NB4 (cell line): ENCODE data around the gene RAB42.
"Not testable (repeated sequence)": the region's sequence is repeated elsewhere in the genome, so short reads cannot be mapped to it uniquely, and the experiment has no call there.

Experiments
- MYC ChIP-seq: IDR thresholded peaks from 2 replicates; pipeline ENCODE4 v1.6.1; 2011; ENCODE audit warnings: low read depth, low read length
- POLR2A ChIP-seq: IDR thresholded peaks from 2 replicates; pipeline ENCODE4 v1.6.1; 2011; ENCODE audit warnings: mild to moderate bottlenecking; ENCODE audit not compliant: insufficient read length; ENCODE audit errors: extremely low read depth
- TF ChIP-seq, protein P1 (sequence below): IDR thresholded peaks from one replicate; pipeline ENCODE4 v1.5.1; 2012; ENCODE audit warnings: low read depth, low read length
- TF ChIP-seq, protein P2 (sequence below): IDR thresholded peaks from 2 replicates; pipeline ENCODE4 v1.6.1; 2011; ENCODE audit warnings: low read depth, low read length

DNA sequence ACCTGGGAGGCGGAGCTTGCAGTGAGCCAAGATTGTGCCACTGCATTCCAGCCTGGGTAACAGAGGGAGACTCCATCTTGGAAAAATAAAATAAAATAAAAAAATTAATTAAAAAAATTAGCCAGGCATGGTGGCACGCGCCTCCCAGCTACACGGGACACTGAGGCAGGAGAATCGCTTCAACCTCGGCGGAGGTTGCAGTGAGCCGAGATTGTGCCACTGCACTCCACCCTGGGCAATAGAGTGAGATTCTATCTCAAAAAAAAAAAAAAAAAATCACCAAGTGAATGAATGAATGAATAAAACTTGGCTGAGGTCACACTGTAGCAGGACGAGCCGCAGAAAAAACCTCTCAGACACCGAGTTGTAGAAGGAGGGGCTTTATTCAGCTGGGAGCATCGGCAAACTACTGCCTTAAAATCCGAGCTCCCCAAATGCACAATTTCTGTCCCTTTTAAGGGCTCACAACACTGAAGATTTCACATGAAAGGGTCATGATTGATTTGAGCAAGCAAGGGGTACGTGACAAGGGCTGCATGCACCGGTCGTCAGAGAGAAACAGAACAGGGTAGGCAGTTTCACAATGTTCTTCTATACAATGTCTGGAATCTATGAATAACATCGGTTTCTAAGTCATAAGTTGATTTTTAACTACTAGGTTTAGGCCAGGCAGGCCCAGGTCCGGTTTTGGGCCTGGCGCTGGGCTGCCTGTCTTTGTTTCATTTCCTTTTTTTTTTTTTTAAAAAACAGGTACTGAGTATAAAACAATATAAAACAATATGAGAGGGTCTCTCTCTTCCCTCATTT, 5.3 kb upstream of the RAB42 start:
- TF ChIP-seq, protein P1, sequence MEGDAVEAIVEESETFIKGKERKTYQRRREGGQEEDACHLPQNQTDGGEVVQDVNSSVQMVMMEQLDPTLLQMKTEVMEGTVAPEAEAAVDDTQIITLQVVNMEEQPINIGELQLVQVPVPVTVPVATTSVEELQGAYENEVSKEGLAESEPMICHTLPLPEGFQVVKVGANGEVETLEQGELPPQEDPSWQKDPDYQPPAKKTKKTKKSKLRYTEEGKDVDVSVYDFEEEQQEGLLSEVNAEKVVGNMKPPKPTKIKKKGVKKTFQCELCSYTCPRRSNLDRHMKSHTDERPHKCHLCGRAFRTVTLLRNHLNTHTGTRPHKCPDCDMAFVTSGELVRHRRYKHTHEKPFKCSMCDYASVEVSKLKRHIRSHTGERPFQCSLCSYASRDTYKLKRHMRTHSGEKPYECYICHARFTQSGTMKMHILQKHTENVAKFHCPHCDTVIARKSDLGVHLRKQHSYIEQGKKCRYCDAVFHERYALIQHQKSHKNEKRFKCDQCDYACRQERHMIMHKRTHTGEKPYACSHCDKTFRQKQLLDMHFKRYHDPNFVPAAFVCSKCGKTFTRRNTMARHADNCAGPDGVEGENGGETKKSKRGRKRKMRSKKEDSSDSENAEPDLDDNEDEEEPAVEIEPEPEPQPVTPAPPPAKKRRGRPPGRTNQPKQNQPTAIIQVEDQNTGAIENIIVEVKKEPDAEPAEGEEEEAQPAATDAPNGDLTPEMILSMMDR = not testable (repeated sequence)
- TF ChIP-seq POLR2A, MYC: not testable (repeated sequence)
- TF ChIP-seq, protein P2, sequence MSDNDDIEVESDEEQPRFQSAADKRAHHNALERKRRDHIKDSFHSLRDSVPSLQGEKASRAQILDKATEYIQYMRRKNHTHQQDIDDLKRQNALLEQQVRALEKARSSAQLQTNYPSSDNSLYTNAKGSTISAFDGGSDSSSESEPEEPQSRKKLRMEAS = not testable (repeated sequence)
